Natural killer cell (primary cell): ENCODE results near the gene ZNF672. TPM values are rescaled to one million over a fixed set of nuclear protein-coding genes. Genes with fewer than 3 reads are reported as not detected.
"Not testable (repeated sequence)": the region's sequence is repeated elsewhere in the genome, so short reads cannot be mapped to it uniquely, and the experiment has no call there.

Source experiments
- ATAC-seq, 3 donors: fragments of 150-1000 bp in 2 of 3; fragments of 200-7000 bp in 1 of 3; cut with Tn5 transposase; 1 replicate in 1 of 3; 2 replicates in 2 of 3; pipeline ENCODE4 v1.10.0; 2021; ENCODE audit warnings: mild to moderate bottlenecking in 2 of 3, moderate library complexity in 2 of 3
- DNase-seq, 2 donors: peaks; one replicate each; pipeline versions ENCODE4 v3.0.0 to v3.0.0-alpha.2; 2013 to 2021; ENCODE audit warnings: mixed read lengths in 1 of 2
- H3K27ac ChIP-seq: one replicate; pipeline ENCODE4 v1.5.1; 2013; ENCODE audit warnings: mild to moderate bottlenecking, low read length
- H3K27me3 ChIP-seq: one replicate; pipeline ENCODE4 v1.6.1; 2013; ENCODE audit warnings: low read length; ENCODE audit not compliant: control insufficient read depth, insufficient read depth
- H3K36me3 ChIP-seq: one replicate; pipeline ENCODE4 v1.6.1; 2013; ENCODE audit warnings: low read length; ENCODE audit not compliant: control insufficient read depth, insufficient read depth
- H3K4me1 ChIP-seq: one replicate; pipeline ENCODE4 v1.6.1; 2013; ENCODE audit warnings: low read length; ENCODE audit not compliant: control insufficient read depth, insufficient read depth
- H3K4me3 ChIP-seq: one replicate; pipeline ENCODE4 v1.5.1; 2013; ENCODE audit warnings: low read length
- H3K9me3 ChIP-seq: one replicate; pipeline ENCODE4 v1.6.1; 2013; ENCODE audit warnings: low read length; ENCODE audit not compliant: control insufficient read depth, insufficient read depth
- H3K27ac Mint-ChIP-seq, 2 donors: one replicate each; pipeline ENCODE4 v1.8.0; 2022; ENCODE audit warnings: mild to moderate bottlenecking in 2 of 2, mixed read lengths in 2 of 2, moderate library complexity in 1 of 2
- H3K27me3 Mint-ChIP-seq, 2 donors: one replicate each; pipeline ENCODE4 v1.8.0; 2022; ENCODE audit warnings: low read depth in 2 of 2, mixed read lengths in 2 of 2
- H3K36me3 Mint-ChIP-seq: one replicate; pipeline ENCODE4 v1.8.0; 2022; ENCODE audit warnings: mixed read lengths
- H3K4me1 Mint-ChIP-seq, 2 donors: one replicate each; pipeline ENCODE4 v1.8.0; 2022; ENCODE audit warnings: mixed read lengths in 2 of 2
- H3K4me3 Mint-ChIP-seq: one replicate; pipeline ENCODE4 v1.8.0; 2022; ENCODE audit warnings: mild to moderate bottlenecking, moderate library complexity, mixed read lengths
- H3K9me3 Mint-ChIP-seq, 2 donors: one replicate each; pipeline ENCODE4 v1.8.0; 2022; ENCODE audit warnings: mixed read lengths in 2 of 2
- WGBS: methylation state at CpG from one replicate; pipeline ENCODE4 v1.1.7; 2013; ENCODE audit warnings: missing lambda C conversion rate; ENCODE audit not compliant: insufficient coverage; 5-methylcytosine and 5-hydroxymethylcytosine counted together
- intact Hi-C: fragments of 100-400 bp; cut with micrococcal nuclease; formaldehyde crosslinking; loops from one replicate; pipeline ENCODE4 v1.14.2; 2022
- total RNA-seq, 4 donors: library from RNA; stranded (reverse); fragments of 120-200 nt in 1 of 4; gene quantifications; one replicate each; pipeline versions ENCODE4 v1.2.3 to v1.2.4, GENCODE V29; 2013 to 2022
- TF ChIP-seq, protein P1 (sequence below): fragments of 200-600 bp; IDR thresholded peaks from one replicate; pipeline ENCODE4 v1.8.0; 2022; ENCODE audit warnings: antibody characterized with exemption

Gene ZNF672
- total RNA-seq, 3 donors from 2014 or later (not counting 1 experiment from before 2014, with no cell fraction given): 29.0 to 41.8 (median 38.7) TPM

DNA sequence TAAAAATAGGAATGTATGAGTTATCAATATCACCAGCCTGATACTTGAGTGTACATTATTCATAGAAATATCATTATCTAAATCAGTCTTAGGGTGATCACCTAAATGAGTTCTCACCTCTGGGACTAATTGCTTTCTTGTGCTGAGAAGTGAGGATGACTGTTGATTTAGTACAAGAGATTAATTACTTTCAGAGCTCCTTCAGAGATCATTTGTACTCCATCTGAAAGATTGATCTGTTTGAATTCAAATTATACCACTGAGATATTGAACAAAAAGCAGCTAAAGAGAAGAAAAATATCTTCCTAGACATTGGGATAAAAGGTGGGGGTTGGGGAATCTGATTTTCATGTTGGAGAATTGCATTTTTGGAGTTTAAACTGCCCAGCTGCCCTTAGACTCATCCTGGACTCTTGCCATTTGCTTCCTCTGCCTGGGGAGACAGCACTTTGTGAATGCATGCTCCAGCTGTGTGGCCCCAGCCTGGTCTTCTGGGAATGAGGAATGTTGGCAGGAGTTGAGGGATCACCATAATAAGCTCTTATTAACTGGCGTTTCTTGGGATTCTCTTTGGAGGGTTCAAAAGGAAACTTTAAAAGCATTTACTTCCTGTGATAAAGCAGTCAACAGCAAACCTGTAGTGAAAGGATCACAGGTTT, 48.3 kb downstream of the ZNF672 start:
- no peak overlapping the region for H3K27ac ChIP-seq
- TF ChIP-seq, protein P1, sequence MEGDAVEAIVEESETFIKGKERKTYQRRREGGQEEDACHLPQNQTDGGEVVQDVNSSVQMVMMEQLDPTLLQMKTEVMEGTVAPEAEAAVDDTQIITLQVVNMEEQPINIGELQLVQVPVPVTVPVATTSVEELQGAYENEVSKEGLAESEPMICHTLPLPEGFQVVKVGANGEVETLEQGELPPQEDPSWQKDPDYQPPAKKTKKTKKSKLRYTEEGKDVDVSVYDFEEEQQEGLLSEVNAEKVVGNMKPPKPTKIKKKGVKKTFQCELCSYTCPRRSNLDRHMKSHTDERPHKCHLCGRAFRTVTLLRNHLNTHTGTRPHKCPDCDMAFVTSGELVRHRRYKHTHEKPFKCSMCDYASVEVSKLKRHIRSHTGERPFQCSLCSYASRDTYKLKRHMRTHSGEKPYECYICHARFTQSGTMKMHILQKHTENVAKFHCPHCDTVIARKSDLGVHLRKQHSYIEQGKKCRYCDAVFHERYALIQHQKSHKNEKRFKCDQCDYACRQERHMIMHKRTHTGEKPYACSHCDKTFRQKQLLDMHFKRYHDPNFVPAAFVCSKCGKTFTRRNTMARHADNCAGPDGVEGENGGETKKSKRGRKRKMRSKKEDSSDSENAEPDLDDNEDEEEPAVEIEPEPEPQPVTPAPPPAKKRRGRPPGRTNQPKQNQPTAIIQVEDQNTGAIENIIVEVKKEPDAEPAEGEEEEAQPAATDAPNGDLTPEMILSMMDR: no peak
- no peaks in the 10 kb centered on the region for H3K9me3 Mint-ChIP-seq
- WGBS: 0% methylated on average over 1 of the region's 1 CpG
- H3K4me1 Mint-ChIP-seq: peaks cover 0 to 13% of the 10 kb centered on the region in 2 donors
- H3K36me3 Mint-ChIP-seq: no peaks in the 10 kb centered on the region
- no peaks in the 10 kb centered on the region for H3K27me3 ChIP-seq
- peaks cover 8 to 12% of the 10 kb centered on the region in 2 donors for H3K27me3 Mint-ChIP-seq
- ATAC-seq (no peak), DNase-seq (no peak)
- H3K4me3 Mint-ChIP-seq: no peak overlapping the region
- no peaks in the 10 kb centered on the region for H3K4me1 ChIP-seq
- intact Hi-C loops: no loop called here
- no peaks in the 10 kb centered on the region for H3K9me3 ChIP-seq
- H3K4me3 ChIP-seq: no peak overlapping the region
- no peak overlapping the region for H3K27ac Mint-ChIP-seq
- H3K36me3 ChIP-seq: no peaks in the 10 kb centered on the region

DNA sequence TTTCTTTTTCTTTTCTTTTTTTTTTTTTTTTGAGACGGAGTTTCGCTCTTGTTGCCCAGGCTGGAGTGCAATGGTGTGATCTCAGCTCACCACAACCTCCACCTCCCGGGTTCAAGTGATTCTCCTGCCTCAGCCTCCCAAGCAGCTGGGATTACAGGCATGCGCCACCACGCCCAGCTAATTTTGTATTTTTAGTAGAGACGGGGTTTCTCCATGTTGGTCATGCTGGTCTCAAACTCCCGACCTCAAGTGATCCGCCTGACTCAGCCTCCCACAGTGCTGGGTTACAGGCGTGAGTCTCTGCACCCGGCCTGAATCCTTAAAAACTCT, 51.9 kb downstream of the ZNF672 start:
- Mint-ChIP-seq H3K4me1 (peaks cover 0 to 13% of the 10 kb centered on the region in 2 donors), H3K27me3 (peaks cover 12 to 15% of the 10 kb centered on the region in 2 donors)
- WGBS: 87% methylated on average over 6 of the region's 10 CpGs
- H3K9me3 Mint-ChIP-seq, H3K36me3 Mint-ChIP-seq, H3K36me3 ChIP-seq, H3K27ac ChIP-seq, ATAC-seq, DNase-seq, H3K27me3 ChIP-seq, intact Hi-C loops, H3K4me1 ChIP-seq, H3K4me3 Mint-ChIP-seq, H3K4me3 ChIP-seq, H3K27ac Mint-ChIP-seq, H3K9me3 ChIP-seq: not testable (repeated sequence)

DNA sequence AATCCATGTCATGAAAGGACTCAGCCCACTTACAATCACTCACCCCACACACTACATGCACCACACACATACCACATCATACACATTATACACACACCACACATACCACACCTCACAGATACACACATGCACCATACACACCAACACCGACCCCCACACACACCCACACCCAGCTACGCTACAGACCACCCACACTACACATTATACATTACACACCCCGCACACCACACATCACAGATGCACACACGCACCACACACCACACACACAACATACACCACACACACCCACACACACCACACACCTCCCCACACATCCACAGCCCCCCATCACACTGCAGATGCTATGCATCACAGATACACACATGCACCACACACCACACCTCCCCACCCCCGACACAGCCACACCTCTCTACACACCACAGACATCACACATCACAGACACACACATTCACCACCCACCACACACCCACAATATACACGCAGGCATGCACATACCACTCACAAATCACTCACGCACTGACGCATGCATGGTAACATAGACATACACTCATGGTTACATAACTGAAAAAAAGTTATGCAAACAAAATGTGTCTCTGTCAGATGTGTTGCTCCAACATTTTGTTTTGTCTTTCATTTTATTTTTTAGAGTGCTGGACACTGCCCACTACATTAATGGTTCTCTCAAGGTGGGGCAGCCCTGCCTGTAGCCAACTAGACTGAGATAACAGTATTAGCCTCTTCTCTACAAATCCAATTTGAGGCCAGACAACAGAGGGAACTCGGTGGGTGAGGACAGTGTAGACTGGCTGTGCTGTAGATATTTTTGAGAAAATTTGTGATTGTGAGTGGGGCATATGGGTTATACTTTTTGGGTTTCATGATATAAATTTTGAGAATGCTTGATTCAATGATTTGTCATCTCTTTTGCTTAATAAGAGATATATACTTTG, 52.8 kb downstream of the ZNF672 start:
- no peak for DNase-seq
- TF ChIP-seq, protein P1: no peak

DNA sequence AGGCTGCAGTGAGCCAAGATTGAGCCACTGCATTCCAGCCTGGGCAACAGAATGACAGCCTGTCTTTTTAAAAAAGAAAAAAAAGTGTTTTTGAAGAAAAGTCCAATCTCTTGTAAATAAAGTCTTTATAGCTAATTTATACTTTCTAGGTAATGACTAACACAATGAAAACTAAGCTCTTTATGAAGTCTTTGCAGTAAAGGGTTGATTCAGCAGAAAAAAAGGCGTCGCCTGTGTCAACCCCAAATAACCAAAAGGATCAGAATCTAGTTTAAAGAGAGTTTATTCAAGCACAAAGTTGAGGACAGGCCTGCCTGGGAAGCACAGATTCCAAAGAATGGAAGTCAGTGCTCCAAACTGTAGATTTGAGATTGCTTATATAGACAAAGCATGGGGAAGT, 53.7 kb downstream of the ZNF672 start:
- Mint-ChIP-seq H3K36me3 (no peaks in the 10 kb centered on the region), H3K27ac (no peak overlapping the region), H3K4me3 (no peak overlapping the region), H3K9me3 (no peaks in the 10 kb centered on the region), H3K4me1 (peaks cover 0 to 13% of the 10 kb centered on the region in 2 donors), H3K27me3 (peaks cover 12 to 24% of the 10 kb centered on the region in 2 donors)
- WGBS: 67% methylated on average over 1 of the region's 2 CpGs
- no peak for ATAC-seq
- Histone ChIP-seq H3K4me3 (no peak overlapping the region), H3K27me3 (no peaks in the 10 kb centered on the region), H3K36me3 (no peaks in the 10 kb centered on the region), H3K27ac (no peak overlapping the region), H3K4me1 (no peaks in the 10 kb centered on the region), H3K9me3 (no peaks in the 10 kb centered on the region)
- TF ChIP-seq, protein P1: no peak
- DNase-seq: no peak
- intact Hi-C loops: no loop called here

More for the DNA sequence above, 52.8 kb downstream of the ZNF672 start:
- Mint-ChIP-seq H3K27ac (no peak overlapping the region), H3K9me3 (no peaks in the 10 kb centered on the region), H3K4me3 (no peak overlapping the region), H3K36me3 (no peaks in the 10 kb centered on the region), H3K27me3 (peaks cover 12 to 16% of the 10 kb centered on the region in 2 donors), H3K4me1 (peaks cover 0 to 13% of the 10 kb centered on the region in 2 donors)
- no peak overlapping the region for H3K27ac ChIP-seq
- 76% methylated on average over 9 of the region's 9 CpGs for WGBS
- intact Hi-C loops: no loop called here
- no peaks in the 10 kb centered on the region for H3K27me3 ChIP-seq
- H3K4me1 ChIP-seq: no peaks in the 10 kb centered on the region
- no peak overlapping the region for H3K4me3 ChIP-seq
- H3K9me3 ChIP-seq: no peaks in the 10 kb centered on the region
- peak; percentile 31 to 45 (median 44) for ATAC-seq
- no peaks in the 10 kb centered on the region for H3K36me3 ChIP-seq
